GM18870 (cell line): Measurements from ENCODE around the gene MCU.
"Not testable (repeated sequence)": the region's sequence is repeated elsewhere in the genome, so short reads cannot be mapped to it uniquely, and the experiment has no call there.

Experiments used
- ATAC-seq: cut with Tn5 transposase; IDR thresholded peaks from one replicate; pipeline ENCODE4 v1.9.1; 2021; ENCODE audit warnings: moderate library complexity; ENCODE audit not compliant: unreplicated experiment

Gene MCU

GRCh38 chr10:72888151-72888638 lies 196.3 kb downstream of the MCU start:
- no peak for ATAC-seq

GRCh38 chr10:72889391-72889831 lies 197.5 kb downstream of the MCU start:
- no peak for ATAC-seq

- no peak for ATAC-seq
Observed at GRCh38 chr10:72890086-72890485, 198.1 kb downstream of the MCU start.

DNA sequence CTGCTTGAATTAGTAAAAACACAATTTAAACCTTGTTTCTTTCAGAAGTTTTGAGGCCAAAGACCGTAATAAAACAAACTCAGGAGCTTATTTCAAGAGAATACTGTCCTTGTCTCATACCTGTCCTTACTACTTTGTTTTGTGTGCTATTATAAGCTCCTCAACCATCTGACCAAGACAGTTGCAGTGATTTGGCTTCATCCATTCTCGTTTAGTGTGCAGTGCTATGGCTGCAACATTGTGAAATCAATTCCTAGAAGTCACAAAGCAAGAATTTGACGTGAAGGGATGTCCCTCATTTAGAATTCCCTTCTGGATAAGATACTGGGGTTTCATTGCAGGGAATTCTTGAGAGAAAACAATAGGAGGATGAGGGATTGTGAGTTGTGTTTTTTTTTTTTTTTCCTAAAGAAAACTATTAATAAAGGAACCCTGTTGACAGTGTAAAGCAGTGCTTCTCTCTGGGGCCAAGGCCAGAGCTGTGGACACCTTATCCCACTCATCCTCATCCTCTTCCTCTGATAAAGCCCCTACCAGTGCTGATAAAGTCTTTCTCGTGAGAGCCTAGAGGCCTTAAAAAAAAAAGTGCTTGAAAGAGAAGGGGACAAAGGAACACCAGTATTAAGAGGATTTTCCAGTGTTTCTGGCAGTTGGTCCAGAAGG lies 201.3 kb downstream of the MCU start, which contains the start of gene OIT3:
TSS of gene OIT3 (plus strand) at position 604 of the 663 bp plus-strand sequence. CDS start 60 bp downstream, outside the sequence.
- no peak for ATAC-seq

DNA sequence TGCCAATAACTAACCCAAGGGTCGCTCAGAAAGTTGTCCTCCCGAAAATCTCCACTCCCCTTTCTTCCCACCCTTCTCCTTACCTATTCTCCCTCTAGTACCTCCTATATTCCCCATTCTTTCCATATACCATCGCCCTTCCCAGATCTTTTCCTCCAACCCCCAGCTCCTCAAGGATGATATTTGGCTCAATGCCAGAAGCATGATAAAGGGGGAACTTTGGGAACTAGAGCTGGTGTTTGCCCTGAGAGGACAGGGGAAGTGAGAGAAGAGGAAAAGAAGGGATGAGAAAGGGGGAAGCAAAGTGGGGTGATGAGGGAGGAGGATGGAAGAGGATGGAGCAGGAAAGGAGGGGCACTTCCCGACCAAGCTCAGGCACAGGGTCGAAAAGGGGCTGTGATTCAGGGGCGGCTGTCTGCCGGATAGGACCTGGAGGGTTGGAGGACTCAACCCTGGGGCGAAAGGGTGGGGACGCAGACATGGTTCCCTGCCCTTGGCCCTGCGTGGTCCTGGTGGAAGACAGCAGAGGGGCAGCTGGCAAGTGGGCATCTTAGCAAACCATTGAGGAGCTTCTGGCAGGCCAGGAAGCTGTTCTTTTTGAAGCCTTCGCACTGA lies 203.4 kb downstream of the MCU start:
- no peak for ATAC-seq

- ATAC-seq, result no peak
Observed at GRCh38 chr10:72898616-72899015, 206.7 kb downstream of the MCU start.

DNA sequence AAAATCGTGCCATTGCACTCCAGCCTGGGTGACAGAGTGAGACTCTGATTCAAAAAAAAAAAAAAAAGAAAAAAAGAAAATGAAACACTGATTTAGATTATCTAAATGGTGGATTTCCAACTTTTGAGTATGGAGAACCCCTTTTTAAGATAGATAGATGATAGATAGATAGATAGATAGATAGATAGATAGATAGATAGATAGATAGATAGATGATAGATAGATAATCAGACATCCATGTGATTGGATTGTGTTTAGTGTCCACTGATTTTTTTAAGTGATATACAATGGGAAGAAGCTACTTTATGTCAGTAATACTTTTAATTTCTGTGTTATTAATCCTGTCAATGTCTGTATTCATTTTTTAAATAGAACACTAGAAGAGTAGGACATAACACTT lies 207.6 kb downstream of the MCU start:
- no peak for ATAC-seq

- ATAC-seq, result not testable (repeated sequence)
Observed at GRCh38 chr10:72903941-72904446, 212.1 kb downstream of the MCU start.

DNA sequence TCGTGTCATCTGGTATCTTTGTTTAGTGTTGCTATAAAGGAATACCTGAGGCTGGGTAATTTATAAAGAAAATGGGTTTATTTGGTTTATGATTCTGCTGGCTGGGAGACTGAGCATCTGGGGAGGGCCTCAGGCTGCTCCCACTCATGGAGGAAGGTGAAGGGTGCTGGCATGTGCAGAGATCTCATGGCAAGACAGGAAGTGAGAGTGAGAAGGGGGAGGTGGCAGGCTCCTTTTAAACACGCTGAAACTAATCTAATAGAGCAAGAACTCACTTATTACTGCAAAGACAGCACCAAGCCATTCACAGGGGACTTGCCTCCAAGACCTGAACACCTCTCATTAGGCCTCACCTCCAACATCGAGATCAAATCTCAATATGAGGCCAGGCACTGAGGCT lies 212.9 kb downstream of the MCU start:
- ATAC-seq, result no peak

- no peak for ATAC-seq
Observed at GRCh38 chr10:72906446-72906845, 214.5 kb downstream of the MCU start.

GRCh38 chr10:72910705-72911104 lies 218.8 kb downstream of the MCU start:
- no peak for ATAC-seq

DNA sequence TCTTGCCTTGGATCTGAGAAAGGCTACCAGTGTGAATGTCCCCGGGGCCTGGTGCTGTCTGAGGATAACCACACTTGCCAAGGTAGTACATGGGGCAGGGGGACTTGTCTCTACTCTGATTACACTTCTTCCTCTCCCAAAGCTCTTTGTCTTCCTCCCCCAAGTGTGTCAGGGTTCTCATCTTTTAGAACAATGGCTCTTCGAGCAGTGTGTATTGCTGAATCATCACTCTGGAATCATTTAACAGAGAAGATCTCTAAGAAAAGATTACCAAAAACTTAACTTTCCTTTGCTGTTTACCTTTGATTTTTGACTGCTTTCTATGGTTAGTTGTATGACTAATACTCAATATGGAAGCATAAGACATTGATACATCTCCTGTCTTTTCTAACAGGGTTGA lies 219.8 kb downstream of the MCU start:
- ATAC-seq, result no peak

- no peak for ATAC-seq
Observed at GRCh38 chr10:72912736-72913135, 220.8 kb downstream of the MCU start.

DNA sequence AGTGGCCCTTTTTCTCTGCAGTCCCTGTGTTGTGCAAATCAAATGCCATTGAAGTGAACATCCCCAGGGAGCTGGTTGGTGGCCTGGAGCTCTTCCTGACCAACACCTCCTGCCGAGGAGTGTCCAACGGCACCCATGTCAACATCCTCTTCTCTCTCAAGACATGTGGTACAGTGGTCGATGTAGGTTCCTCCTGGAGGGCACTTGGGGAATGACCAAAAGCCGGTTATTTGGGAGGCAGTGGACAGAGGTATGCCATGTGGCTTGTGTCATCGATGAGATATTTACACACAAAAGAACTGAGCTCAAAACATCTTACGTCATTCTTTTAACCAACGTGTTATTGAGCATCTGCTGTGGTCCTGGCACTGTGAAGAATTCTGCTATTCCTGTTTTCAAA lies 221.3 kb downstream of the MCU start:
- no peak for ATAC-seq

DNA sequence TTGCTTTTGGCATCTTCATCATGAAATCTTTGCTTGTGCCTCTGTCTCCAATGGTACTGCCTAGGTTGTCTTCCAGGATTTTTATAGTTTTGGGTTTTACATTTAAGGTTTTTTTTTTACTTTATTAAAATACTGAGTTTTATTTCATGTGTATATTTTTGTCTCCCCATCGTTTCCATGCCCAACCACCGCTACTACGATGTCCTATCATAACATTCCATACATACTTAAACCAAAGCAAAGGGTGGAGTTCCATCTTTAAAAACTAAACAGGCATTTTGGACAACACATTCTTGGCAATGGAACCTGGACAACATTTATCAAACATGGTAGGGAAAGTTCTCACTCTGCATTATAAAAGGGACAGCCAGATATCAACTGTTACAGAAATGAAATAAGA lies 225.3 kb downstream of the MCU start:
- not testable (repeated sequence) for ATAC-seq

GRCh38 chr10:72917803-72918332 lies 225.9 kb downstream of the MCU start:
- ATAC-seq, result not testable (repeated sequence)

DNA sequence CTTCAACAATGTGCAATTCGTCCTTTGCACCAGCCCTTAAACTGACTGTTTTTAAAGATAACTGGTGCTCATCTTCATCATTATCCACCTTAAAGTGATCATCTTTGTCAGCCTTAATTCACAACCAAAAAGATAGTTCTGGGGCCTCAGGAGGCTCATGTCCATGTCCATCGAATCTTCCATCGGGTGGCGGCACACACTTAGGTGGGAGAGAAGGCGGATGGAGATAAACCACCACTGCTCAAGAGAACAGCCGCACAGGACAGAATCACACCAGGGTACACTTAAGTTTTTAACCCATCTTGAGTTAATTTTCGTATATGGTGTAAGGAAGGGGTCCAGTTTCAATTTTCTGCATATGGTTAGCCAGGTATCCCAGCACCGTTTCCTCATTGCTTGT lies 226.4 kb downstream of the MCU start:
- ATAC-seq, result no peak

DNA sequence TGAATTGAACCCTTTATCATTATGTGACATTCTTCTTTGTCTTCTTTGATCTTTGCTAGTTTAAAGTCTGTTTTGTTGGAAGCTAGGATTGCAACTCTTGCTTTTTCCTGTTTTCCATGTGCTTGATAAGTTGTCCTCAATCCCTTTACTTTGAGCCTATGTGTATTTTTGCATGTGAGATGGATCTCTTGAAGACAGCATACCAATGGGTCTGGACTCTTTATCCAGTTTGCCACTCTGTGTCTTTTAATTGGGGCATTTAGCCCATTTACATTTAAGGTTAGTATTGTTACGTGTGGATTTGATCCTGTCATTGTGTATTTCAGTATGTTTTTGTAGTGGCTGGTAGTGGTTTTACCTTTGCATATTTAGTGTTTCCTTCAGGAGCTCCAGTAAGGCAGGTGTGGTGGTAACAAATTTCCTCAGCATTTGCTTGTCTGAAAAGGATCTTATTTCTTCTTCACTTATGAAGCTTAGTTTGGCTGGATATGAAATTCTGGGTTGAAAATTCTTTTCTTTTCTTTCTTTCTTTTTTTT lies 229.3 kb downstream of the MCU start:
- ATAC-seq, result not testable (repeated sequence)

DNA sequence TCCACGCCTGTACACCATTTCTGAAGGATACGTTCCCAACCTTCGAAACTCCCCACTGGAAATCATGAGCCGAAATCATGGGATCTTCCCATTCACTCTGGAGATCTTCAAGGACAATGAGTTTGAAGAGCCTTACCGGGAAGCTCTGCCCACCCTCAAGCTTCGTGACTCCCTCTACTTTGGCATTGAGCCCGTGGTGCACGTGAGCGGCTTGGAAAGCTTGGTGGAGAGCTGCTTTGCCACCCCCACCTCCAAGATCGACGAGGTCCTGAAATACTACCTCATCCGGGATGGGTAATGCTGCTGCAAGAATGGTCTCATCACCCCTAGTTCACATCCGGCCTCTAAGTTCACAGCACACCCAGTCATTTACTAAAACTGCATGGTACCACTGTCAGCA lies 232.4 kb downstream of the MCU start:
- no peak for ATAC-seq

GRCh38 chr10:72925951-72926465 lies 234.1 kb downstream of the MCU start:
- no peak for ATAC-seq

- no peak for ATAC-seq
Observed at GRCh38 chr10:72927485-72927884, 235.5 kb downstream of the MCU start.

- ATAC-seq, result no peak
Observed at GRCh38 chr10:72928798-72929197, 236.9 kb downstream of the MCU start.
